CD4-positive, alpha-beta T cell treated with Interferon alpha-2 for 1 hour (primary cell): ENCODE data around the gene NENF.

Source experiments
- DNase-seq, 2 donors: peaks; one replicate each; pipeline ENCODE4 v3.0.0-alpha.2; 2020 to 2022

The NENF gene

DNA sequence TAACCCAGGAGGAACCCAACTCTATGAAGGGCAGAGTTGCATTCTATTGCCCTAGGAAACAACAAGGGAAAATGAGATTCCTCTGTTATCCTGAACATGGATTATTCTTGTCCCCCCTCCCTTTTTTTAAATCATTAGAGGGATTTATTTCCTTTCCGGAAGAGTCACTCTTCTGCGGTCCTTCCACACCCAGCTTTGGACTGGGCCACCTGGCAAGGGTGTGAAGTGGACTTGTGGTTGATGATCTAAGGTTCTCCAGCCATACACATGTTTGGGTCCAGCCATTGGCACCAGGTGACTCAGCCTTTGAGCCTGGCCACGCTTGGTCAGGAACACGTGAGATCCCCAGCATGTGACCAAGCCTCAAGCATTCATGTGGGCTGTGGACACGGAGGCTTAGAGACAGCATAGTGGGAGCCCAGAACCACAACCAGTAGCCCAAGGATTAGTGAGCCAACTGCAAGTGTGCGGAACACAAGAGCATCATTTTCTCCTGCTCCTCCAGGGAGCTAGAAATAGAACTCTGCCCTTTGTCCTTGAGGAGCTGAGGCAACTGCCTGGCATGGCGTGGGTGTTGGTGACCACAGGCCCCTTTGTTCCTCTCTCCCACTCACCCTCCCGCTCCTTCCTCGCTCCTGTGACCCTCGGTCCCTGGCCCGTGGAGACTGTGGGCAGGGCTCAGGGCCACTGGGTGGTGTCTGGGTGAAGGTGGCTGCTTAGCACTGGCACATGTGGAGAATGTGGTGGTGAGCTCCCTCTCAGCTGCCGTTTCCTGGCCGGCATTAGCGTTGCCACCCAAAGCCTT, 50.1 kb downstream of the NENF start:
- no peak for DNase-seq

GRCh38 chr1:212484701-212485570, 52.2 kb downstream of the NENF start:
- DNase-seq: no peak

- DNase-seq: no peak
Observed at GRCh38 chr1:212485571-212485912, 52.8 kb downstream of the NENF start.

GRCh38 chr1:212485913-212486618, 53.3 kb downstream of the NENF start:
- DNase-seq: peak; percentile 26 to 85

- no peak for DNase-seq
Observed at GRCh38 chr1:212486619-212486975, 53.9 kb downstream of the NENF start.

DNA sequence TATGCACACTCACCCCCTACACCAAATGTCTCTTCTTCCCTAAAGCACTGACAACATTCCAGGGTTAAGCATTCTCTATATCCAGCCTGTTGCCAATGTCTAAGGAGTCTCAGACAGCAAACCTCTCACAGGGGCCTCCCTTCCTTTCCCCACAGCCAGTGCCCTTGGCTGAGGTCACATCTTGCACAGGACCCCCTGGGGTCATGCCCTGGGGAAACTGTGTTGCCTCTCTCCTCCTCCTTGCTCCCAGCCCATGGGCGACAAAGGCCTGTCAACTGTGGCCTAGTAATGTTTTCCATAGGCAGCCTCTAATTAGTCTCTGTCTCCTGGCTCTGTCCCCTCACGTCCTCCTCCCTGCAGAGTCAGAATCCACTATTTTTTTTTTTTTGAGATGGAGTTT, 54.6 kb downstream of the NENF start:
- no peak for DNase-seq

DNA sequence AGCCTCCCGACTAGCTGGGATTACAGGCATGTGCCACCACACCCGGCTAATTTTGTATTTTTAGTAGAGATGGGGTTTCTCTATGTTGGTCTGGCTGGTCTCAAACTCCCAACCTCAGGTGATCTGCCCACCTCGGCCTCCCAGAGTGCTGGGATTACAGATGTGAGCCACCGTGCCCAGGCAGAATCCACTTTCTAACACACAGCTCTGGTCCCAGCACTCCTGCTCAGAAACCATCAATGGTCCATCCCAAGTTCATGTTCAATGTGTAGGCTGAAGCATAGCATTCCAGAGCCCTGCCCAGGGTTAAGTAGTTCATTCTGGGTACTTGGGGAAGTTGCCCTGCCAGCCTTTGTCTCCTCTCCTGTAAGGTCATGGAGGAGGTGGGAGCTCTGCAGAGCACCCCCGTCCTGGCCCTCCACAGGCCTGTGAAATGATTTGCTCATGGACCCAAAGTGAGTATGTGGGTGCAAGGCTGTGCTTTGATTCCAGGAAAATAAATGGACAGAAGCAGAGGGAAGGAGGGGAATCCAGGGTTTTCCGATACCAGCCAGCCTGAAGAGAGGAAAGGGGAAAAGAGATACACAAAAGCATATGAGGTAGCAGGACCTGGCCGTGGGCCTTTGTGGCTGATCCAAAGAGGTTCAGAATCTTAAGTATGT, 55.2 kb downstream of the NENF start:
- DNase-seq: no peak

DNA sequence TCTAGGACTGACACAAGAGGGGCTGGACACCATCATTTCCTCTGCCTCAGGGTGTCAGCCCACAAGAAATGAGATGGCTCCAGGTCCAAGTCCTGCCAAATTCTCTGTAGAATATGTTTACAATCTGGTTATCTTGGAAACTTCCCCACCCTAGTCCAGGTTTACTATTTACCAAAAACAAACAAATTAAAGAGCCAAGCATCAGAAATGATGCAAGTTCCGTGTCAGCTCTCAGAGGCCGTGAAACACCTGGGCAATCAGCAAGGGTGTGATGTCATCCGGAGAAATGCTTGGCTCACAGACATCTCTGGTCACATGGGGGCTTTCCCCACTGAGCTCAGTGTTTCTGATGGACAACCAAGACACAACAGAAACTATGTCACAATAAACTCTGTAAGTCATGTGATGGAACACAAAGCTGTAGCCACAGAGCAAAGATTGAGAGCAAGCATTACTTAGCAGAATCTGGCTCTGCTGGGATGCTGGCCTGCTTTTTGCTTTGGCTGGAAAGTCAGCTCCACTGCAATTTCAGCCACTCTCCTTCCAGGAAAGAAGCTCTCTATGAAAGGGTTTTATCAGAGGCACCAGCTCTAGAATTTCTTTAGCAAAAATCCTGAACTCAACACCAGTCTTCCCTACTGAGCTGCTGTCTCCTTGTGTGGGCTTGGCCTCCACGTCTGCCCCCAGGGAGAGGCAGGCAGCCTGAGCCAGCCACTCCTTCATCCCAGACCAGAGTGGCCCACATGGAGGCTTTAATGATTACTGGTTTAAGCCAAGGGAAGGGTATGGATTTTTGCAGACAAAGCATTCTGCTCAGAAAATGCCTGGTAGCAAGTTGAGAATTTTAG, 55.9 kb downstream of the NENF start:
- DNase-seq: peak; percentile 28 to 78

DNA sequence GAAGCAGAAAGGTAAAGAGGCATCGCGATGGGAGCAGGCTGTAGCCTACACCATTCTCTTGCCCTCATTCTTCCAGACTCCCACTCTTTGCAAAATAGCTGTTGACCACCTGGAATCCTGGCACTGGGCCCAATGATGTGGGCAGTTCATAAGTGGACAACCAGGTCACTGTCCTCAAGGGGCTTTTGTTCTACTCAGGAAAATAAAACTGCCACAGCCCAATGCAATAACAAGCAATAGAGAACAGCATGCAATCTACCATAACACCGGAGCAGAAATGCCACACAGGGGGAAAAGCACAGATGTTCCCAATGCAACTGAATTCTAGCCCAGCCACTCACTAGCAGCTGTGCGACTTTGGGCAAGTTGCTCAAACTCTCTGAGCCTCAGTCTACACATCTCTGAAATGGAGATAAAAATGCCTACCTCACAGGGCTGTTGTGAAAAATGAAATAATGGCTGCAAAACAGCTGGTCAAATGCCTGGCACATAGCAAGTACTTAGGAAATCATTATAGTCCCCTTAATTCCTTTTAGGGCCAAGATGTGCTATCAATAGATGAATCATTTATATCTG, 56.7 kb downstream of the NENF start:
- no peak for DNase-seq

DNA sequence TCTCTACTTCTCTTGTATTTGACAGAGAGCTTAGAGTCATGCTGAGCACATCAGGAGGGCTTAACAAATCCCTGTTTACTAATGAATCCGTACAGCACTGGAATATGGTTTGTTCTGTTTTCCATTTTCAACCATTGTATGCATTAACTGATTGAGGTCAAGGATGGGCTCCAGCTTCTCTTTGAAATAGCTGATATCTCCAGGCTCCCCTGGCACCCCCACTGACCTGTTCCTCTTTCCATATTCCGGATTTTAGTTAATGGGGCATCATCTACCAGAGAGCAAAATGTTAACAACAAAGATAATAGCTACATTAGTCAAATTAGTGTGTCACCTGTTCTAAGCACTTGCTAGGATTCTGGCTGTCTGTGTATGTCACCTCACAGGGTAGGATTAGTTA, 57.6 kb downstream of the NENF start:
- no peak for DNase-seq

GRCh38 chr1:212491454-212491853, 58.7 kb downstream of the NENF start:
- peak; percentile 13 to 63 for DNase-seq
